NOMO-1 (cell line): ENCODE measurements around the gene LY6G6C.
A peak's percentile ranks its signal among the peaks of the same experiment; 100 is the strongest.

Experiments
- DNase-seq, 2 experiments: peaks; one replicate each; lab custom pipeline; 2025; ENCODE audit not compliant: unreplicated experiment in 2 of 2; lab: John Stamatoyannopoulos, UW

The LY6G6C gene

DNA sequence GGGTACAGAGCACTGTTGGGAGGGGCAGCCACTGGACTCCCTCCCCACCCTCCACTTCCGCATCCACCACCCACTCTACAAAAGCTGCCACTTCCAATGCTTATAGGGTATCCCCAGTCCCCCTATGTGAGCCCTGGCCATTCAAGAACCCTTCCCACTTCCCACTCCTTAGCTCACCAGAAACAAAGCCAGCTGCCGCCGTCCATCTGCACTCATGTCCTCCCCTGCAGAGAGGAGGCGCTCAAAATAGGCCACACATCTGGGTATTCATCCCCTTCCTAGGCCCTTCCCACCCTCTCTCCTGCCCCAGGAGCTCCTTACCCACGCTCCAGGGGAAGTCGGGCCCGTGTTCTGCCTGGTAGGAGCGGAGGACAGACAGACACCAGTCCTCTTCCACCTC is 34.2 kb downstream of the LY6G6C start:
- no peak for DNase-seq

DNA sequence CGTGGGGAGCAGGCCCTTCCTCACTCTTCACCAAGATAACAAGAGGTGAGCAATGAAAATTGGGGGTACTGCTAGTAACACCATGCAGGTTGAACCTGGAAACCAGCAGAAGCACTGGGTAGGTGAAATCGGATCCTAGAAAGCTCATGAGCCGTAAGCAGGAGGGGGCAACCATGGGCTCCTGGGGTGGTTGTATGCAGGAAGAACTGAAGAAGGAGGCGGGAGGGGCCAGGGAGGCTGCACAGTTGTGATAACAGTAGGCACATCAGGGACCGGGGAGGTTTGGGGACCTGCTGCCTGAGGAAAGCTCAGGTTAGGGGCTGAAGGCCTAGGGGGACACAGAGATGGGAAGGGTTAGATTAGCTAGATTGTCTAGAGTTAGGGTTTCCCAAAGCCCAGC is 35.1 kb downstream of the LY6G6C start:
- DNase-seq, result no peak

DNA sequence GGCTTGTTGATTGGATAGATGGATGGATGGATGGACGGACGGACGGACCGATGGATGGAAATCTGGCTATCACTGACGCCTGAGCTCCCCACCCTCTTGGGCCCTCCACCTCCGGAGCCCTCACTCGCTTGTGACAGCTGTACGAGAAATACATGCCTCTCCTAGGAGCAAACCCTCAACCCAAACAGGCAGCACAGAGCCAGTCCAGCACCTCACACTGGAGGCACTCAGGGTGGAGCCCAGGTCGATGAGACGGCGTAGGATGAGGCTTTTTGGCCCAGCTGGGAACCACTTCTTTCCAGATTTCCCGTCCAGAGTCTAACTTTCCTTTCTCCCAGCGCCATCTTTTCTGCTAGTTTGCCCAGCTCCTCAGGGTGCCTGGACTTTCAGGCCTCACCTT is 38.0 kb downstream of the LY6G6C start:
- no peak for DNase-seq

GRCh38 chr6:31681135-31681671 is 40.3 kb downstream of the LY6G6C start:
- no peak for DNase-seq

DNA sequence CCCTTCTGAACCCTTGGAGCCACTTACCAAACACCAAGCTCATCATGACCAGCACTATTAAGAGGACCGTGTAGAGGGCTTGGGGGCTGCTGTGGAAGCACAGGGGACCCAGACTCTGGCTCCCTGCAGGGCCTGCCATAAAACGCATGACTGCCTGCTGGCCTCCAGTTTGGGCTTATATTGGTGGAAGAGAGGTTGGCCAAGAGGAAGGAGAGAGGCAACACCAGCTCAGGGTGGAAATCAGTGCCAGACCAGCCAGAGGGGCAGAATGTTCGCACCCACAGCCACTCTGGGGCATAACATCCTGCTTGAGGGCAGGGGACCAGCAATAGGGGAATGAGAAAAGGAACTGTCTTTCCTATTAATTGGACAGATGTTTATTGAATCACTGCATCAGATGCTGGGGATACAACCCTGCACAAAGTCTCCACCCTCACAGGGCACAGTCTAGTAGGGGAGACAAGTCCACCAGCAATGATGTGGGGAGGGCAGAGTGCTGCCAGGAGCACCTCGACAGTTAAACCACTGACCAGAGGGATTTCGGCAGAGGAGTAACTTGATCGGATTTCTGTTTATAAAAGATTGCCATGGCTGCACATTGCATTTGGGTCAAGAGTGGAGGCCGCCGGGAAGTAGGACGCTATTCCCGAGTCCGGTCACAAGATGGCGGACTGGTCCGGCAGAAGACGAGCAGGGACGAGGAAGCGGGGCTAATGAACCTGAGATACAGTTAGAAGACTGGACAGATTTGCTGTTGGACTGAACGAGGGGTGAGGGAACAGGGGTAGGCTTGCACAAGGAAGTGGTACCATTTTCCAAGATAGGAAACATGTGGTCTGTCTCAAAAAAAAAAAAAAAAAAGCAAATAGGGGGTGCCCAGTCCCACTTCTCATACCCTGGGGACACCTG is 41.1 kb downstream of the LY6G6C start, which contains the start of gene LY6G5C:
Gene LY6G5C (minus strand): TSS at position 842 of the 909 bp plus-strand sequence. CDS start 694 bp downstream, at position 148.
- DNase-seq, result peak; percentile 64 to 76

DNA sequence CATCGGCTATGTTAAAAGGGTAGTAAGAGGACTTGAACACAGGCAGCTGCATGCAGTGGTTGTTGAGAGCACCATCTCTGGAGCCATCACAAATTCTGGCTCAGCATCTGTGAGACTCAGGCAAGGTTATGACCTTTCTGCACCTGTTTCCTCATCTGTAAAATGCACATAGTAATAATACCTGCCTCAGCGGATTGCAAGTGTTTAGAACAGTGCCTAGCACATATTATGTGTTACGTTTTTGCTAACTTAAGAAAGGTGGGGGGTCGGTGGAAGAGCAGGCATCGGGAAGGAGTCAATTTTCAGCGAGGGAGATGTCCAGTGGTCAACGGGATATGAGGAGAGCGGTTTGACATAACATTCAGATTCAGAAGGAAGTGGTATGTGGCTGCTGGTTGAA is 43.6 kb downstream of the LY6G6C start:
- DNase-seq, result no peak

DNA sequence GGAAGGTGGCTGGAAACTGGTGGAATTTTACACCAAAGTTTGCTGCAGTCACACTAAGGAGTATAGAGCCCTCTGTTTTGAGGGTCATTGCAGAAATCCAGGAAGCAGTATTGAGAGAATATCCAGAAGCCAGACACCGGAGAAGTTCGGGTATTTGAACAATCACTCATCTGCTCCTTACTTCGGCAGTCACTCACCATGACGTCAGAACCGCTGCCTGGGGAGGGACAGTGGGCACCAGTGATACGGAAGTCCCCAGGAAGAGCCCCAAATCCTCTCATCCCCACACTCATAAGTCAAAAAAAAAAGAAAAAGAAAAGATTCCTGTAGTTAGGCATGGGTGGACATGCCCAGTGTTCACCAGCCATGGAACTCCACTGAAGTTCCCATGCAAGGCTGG is 44.6 kb downstream of the LY6G6C start:
- DNase-seq, result no peak

- DNase-seq, result peak in 1 of 2 experiments; percentile 50
Measured at GRCh38 chr6:31676322-31676903, 45.1 kb downstream of the LY6G6C start.

DNA sequence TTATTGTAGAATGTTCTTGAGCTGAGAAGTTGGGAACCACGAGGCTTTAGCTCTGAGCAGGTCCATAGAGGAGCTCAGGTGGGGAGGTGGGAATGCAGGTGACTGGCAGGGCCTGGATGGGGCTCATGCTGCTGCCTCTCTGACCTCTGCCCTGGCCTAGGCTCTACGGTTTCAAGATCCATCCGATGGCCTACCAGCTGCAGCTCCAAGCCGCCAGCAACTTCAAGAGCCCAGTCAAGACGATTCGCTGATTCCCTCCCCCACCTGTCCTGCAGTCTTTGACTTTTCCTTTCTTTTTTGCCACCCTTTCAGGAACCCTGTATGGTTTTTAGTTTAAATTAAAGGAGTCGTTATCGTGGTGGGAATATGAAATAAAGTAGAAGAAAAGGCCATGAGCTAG is 51.9 kb downstream of the LY6G6C start, which contains the start of gene LY6G5B:
Gene LY6G5B (plus strand): TSS at position 301 of the 400 bp plus-strand sequence. CDS start 975 bp downstream, outside the sequence.
- no peak for DNase-seq
